OCI-LY3 (cell line): ENCODE results near the gene NCKAP5.

Experiments
- CTCF ChIP-seq: fragments of 200-600, 300-600 bp; sonication (generic); IDR thresholded peaks from 2 replicates; pipeline ENCODE4 v1.5.1; 2014; ENCODE audit warnings: antibody characterized with exemption, low read length, low read depth
- EZH2phosphoT487 ChIP-seq: fragments of 200-600 bp; shearing (Covaris generic); IDR thresholded peaks from 2 replicates; pipeline ENCODE4 v1.6.1; 2018; ENCODE audit warnings: antibody characterized with exemption, mixed run types, low read depth

GRCh38 chr2:132883430-132883829, 684.8 kb downstream of the NCKAP5 start:
- TF ChIP-seq CTCF (no peak), EZH2phosphoT487 (no peak)
